WTC11 (cell line): Measurements from ENCODE around the gene TUBB2A.

Experiments
- ATF3 ChIP-seq: sonication (generic); formaldehyde crosslinking; conservative IDR thresholded peaks from 2 replicates; pipeline ENCODE4 v1.8.1; 2022; ENCODE audit warnings: mild to moderate bottlenecking, missing genetic modification reagents
- CREB1 ChIP-seq: sonication (generic); formaldehyde crosslinking; IDR thresholded peaks from 2 replicates; pipeline ENCODE4 v1.8.0; 2023; ENCODE audit warnings: mild to moderate bottlenecking, missing genetic modification reagents
- CREM ChIP-seq: sonication (generic); formaldehyde crosslinking; IDR thresholded peaks from 2 replicates; pipeline ENCODE4 v1.8.1; 2022; ENCODE audit warnings: mild to moderate bottlenecking, missing genetic modification reagents, moderate library complexity
- ELF4 ChIP-seq: sonication (generic); formaldehyde crosslinking; IDR thresholded peaks from 2 replicates; pipeline ENCODE4 v1.8.1; 2022; ENCODE audit warnings: low read depth, mild to moderate bottlenecking, moderate library complexity, missing genetic modification reagents
- ESRRA ChIP-seq: sonication (generic); formaldehyde crosslinking; IDR thresholded peaks from 2 replicates; pipeline ENCODE4 v1.8.1; 2022; ENCODE audit warnings: mild to moderate bottlenecking, missing genetic modification reagents, borderline replicate concordance
- TP53 ChIP-seq: sonication (generic); formaldehyde crosslinking; IDR thresholded peaks from 2 replicates; pipeline ENCODE4 v1.8.1; 2023; ENCODE audit warnings: mild to moderate bottlenecking, missing genetic modification reagents
- ZBTB43 ChIP-seq: sonication (generic); formaldehyde crosslinking; IDR thresholded peaks from 2 replicates; pipeline ENCODE4 v1.8.1; 2023; ENCODE audit warnings: mild to moderate bottlenecking, missing genetic modification reagents
- ZNF263 ChIP-seq: sonication (generic); formaldehyde crosslinking; IDR thresholded peaks from 2 replicates; pipeline ENCODE4 v1.8.1; 2022; ENCODE audit warnings: low read depth, mild to moderate bottlenecking, moderate library complexity, missing genetic modification reagents
- ZNF423 ChIP-seq: fragments of 250-450 bp; sonication (Bioruptor Pico); IDR thresholded peaks from 2 replicates; pipeline ENCODE4 v2.1.2; 2022; ENCODE audit warnings: mild to moderate bottlenecking, moderate library complexity
- TF ChIP-seq, protein P1 (sequence below): fragments of 200-600 bp; IDR thresholded peaks from 2 replicates; pipeline ENCODE4 v1.8.0; 2022; ENCODE audit warnings: antibody characterized with exemption
- TF ChIP-seq, protein P2 (sequence below): fragments of 250-450 bp; sonication (Bioruptor Pico); IDR thresholded peaks from 2 replicates; pipeline ENCODE4 v1.8.0; 2021; ENCODE audit warnings: mild to moderate bottlenecking
- TF ChIP-seq, protein P3 (sequence below): sonication (generic); formaldehyde crosslinking; IDR thresholded peaks from 2 replicates; pipeline ENCODE4 v1.8.1; 2023; ENCODE audit warnings: mild to moderate bottlenecking, missing genetic modification reagents, moderate library complexity
- TF ChIP-seq, protein P4 (sequence below): sonication (generic); formaldehyde crosslinking; IDR thresholded peaks from 2 replicates; pipeline ENCODE4 v1.8.1; 2022; ENCODE audit warnings: missing genetic modification reagents, borderline replicate concordance

GRCh38 chr6:3162565-3163247, 5.4 kb upstream of the TUBB2A start:
- no peak; the same call in 1 of the 2 replicates for TF ChIP-seq TP53 (CRISPR knock-in tag)
- TF ChIP-seq, protein P1, sequence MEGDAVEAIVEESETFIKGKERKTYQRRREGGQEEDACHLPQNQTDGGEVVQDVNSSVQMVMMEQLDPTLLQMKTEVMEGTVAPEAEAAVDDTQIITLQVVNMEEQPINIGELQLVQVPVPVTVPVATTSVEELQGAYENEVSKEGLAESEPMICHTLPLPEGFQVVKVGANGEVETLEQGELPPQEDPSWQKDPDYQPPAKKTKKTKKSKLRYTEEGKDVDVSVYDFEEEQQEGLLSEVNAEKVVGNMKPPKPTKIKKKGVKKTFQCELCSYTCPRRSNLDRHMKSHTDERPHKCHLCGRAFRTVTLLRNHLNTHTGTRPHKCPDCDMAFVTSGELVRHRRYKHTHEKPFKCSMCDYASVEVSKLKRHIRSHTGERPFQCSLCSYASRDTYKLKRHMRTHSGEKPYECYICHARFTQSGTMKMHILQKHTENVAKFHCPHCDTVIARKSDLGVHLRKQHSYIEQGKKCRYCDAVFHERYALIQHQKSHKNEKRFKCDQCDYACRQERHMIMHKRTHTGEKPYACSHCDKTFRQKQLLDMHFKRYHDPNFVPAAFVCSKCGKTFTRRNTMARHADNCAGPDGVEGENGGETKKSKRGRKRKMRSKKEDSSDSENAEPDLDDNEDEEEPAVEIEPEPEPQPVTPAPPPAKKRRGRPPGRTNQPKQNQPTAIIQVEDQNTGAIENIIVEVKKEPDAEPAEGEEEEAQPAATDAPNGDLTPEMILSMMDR: no peak
- peak; percentile 75 for TF ChIP-seq CREM (CRISPR knock-in tag)
- TF ChIP-seq CREB1 (CRISPR knock-in tag): no peak
- no peak for TF ChIP-seq ATF3
- TF ChIP-seq, protein P2, sequence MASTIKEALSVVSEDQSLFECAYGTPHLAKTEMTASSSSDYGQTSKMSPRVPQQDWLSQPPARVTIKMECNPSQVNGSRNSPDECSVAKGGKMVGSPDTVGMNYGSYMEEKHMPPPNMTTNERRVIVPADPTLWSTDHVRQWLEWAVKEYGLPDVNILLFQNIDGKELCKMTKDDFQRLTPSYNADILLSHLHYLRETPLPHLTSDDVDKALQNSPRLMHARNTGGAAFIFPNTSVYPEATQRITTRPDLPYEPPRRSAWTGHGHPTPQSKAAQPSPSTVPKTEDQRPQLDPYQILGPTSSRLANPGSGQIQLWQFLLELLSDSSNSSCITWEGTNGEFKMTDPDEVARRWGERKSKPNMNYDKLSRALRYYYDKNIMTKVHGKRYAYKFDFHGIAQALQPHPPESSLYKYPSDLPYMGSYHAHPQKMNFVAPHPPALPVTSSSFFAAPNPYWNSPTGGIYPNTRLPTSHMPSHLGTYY (CRISPR knock-in tag): no peak
- TF ChIP-seq ZBTB43 (CRISPR knock-in tag): peak; percentile 76; the same call in 1 of the 2 replicates
- no peak for TF ChIP-seq ZNF263 (CRISPR knock-in tag)
- no peak for TF ChIP-seq ESRRA
- TF ChIP-seq, protein P3, sequence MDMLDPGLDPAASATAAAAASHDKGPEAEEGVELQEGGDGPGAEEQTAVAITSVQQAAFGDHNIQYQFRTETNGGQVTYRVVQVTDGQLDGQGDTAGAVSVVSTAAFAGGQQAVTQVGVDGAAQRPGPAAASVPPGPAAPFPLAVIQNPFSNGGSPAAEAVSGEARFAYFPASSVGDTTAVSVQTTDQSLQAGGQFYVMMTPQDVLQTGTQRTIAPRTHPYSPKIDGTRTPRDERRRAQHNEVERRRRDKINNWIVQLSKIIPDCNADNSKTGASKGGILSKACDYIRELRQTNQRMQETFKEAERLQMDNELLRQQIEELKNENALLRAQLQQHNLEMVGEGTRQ (CRISPR knock-in tag): no peak; the same call in 1 of the 2 replicates
- TF ChIP-seq, protein P4, sequence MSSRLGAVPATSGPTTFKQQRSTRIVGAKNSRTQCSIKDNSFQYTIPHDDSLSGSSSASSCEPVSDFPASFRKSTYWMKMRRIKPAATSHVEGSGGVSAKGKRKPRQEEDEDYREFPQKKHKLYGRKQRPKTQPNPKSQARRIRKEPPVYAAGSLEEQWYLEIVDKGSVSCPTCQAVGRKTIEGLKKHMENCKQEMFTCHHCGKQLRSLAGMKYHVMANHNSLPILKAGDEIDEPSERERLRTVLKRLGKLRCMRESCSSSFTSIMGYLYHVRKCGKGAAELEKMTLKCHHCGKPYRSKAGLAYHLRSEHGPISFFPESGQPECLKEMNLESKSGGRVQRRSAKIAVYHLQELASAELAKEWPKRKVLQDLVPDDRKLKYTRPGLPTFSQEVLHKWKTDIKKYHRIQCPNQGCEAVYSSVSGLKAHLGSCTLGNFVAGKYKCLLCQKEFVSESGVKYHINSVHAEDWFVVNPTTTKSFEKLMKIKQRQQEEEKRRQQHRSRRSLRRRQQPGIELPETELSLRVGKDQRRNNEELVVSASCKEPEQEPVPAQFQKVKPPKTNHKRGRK (CRISPR knock-in tag): no peak
- TF ChIP-seq ZNF423 (CRISPR knock-in tag): no peak
- TF ChIP-seq ELF4 (CRISPR knock-in tag): no peak
